Uterus (tissue), 2 donors: ENCODE results near the gene MSN.

Experiments
- CTCF ChIP-seq, 4 experiments: fragments of 200-600 bp in 2 of 4; fragments of 450-650 bp in 2 of 4; sonication (generic) in 2 of 4; IDR thresholded peaks; one replicate each; pipeline ENCODE4 v1.5.1; 2016 to 2019; ENCODE audit warnings: antibody characterized with exemption in 4 of 4, mild to moderate bottlenecking in 2 of 4, moderate library complexity in 1 of 4
- POLR2A ChIP-seq, 2 donors: fragments of 450-650 bp; IDR thresholded peaks; one replicate each; pipeline ENCODE4 v1.6.1; 2016; ENCODE audit warnings: antibody characterized with exemption in 2 of 2, mild to moderate bottlenecking in 1 of 2, moderate library complexity in 1 of 2

GRCh38 chrX:65679071-65679540, 11.7 kb downstream of the MSN start:
- TF ChIP-seq CTCF (IDR thresholded peaks at IDR 0.05) (no peak), POLR2A (IDR thresholded peaks at IDR 0.05) (no peak)
